Fibroblast of the aortic adventitia (primary cell): ENCODE measurements around the gene SEZ6L. TPM values are rescaled to one million over a fixed set of nuclear protein-coding genes. Genes with fewer than 3 reads are reported as not detected.

Experiments
- DNase-seq: peaks from one replicate; pipeline ENCODE4 v3.0.0-alpha.2; 2010; ENCODE audit warnings: low read depth
- H3K4me3 ChIP-seq: 2 replicates; pipeline ENCODE4 v1.5.1; 2011; ENCODE audit warnings: low read depth, mild to moderate bottlenecking, control low read depth, low read length, moderate library complexity
- total RNA-seq: library from RNA; depleted of rRNA; stranded (reverse); fragments of >200 nt; gene quantifications from 2 replicates; pipeline ENCODE4 v1.2.3, GENCODE V29; 2012; ENCODE audit warnings: low replicate concordance
- TF ChIP-seq, protein P1 (sequence below): IDR thresholded peaks from 2 replicates; pipeline ENCODE4 v1.5.1; 2011; ENCODE audit warnings: mild to moderate bottlenecking, low read length, control low read depth, inconsistent platforms; ENCODE audit not compliant: insufficient read depth

The SEZ6L gene
- total RNA-seq, 1 donor, result under 0.01 TPM

DNA sequence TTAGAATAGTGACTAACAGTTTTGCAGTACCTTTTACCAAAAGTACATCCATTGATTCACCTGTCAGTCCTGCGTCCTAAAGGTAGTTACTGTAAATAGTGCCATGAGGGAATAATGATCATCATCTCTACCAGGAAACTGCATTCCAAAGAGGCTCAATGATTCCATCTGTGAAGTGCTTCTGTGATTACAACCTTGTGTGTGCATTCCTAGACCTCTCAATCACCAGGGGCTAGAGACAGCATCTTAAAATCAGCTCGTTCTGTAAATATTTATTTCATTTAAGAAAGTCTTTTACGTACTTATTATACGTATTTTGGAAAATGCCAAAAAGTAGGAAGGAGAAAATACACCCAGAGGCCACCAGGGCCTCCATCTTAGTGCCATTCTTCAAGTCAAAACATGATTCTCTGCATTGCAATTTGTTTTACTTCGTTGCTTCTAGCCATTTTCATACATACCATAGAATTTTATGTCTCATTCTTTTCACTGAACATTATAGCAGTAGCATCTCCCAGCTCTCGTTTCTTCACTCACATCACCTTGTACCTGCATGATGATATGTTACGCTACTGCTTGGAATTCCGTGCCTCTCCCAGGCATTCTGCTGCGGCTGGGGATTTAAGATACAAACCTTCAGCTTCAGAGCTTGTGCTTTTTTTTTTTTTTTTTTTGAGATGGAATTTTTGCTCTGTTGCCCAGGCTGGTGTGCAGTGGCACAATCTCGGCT, 117.0 kb downstream of the SEZ6L start:
- no peak for DNase-seq
- H3K4me3 ChIP-seq, result no peak overlapping the region
- TF ChIP-seq, protein P1, sequence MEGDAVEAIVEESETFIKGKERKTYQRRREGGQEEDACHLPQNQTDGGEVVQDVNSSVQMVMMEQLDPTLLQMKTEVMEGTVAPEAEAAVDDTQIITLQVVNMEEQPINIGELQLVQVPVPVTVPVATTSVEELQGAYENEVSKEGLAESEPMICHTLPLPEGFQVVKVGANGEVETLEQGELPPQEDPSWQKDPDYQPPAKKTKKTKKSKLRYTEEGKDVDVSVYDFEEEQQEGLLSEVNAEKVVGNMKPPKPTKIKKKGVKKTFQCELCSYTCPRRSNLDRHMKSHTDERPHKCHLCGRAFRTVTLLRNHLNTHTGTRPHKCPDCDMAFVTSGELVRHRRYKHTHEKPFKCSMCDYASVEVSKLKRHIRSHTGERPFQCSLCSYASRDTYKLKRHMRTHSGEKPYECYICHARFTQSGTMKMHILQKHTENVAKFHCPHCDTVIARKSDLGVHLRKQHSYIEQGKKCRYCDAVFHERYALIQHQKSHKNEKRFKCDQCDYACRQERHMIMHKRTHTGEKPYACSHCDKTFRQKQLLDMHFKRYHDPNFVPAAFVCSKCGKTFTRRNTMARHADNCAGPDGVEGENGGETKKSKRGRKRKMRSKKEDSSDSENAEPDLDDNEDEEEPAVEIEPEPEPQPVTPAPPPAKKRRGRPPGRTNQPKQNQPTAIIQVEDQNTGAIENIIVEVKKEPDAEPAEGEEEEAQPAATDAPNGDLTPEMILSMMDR, result no peak

- no peak overlapping the region for H3K4me3 ChIP-seq
- no peak for DNase-seq
- TF ChIP-seq, protein P1, result no peak
These were observed 118.3 kb downstream of the SEZ6L start for GRCh38 chr22:26287382-26288225.

GRCh38 chr22:26289611-26290101, 120.4 kb downstream of the SEZ6L start:
- TF ChIP-seq, protein P1, result no peak
- H3K4me3 ChIP-seq, result no peak overlapping the region
- DNase-seq, result no peak

GRCh38 chr22:26291940-26292666, 122.8 kb downstream of the SEZ6L start:
- TF ChIP-seq, protein P1, result no peak
- DNase-seq, result no peak
- H3K4me3 ChIP-seq, result no peak overlapping the region

DNA sequence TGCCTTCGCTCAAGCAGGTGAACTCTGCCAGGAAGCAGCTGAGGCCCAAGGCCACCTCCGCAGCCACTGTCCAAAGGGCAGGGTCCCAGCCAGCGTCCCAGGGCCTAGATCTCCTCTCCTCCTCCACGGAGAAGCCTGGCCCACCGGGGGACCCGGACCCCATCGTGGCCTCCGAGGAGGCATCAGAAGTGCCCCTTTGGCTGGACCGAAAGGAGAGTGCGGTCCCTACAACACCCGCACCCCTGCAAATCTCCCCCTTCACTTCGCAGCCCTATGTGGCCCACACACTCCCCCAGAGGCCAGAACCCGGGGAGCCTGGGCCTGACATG, 123.4 kb downstream of the SEZ6L start:
- TF ChIP-seq, protein P1, result no peak
- no peak for DNase-seq
- H3K4me3 ChIP-seq, result no peak overlapping the region

DNA sequence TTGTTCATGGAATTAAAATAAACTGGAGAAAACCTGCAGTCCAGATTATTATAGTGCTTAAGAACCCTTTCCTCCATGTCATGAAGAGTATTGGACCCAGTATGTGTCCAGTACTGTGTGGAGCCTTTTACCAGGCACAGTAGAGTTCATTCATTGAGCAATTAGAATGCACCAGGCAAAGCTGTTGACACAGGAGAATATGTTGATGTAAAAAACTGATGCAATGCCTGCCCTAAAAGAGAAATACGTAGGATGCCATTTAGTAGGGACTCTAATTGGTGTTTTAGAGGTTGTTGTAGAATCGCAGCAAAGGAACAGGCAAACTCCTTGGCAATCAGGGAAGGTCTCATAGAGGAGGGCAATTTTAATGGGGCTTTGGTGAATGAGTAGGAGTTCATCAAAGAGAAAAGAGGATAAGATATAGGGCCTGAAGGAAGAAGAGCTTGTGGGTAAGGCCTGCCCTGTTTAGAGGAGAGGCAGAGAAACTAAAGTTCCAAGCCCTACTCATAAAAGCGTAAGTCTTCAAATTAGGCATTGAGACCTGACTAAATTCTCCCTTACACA, 126.4 kb downstream of the SEZ6L start:
- no peak for DNase-seq
- TF ChIP-seq, protein P1, result no peak
- no peak overlapping the region for H3K4me3 ChIP-seq
